Thoracic aorta (tissue), 2 donors: ENCODE data around the gene MRPS9. TPM values are rescaled to one million over a fixed set of nuclear protein-coding genes. Genes with fewer than 3 reads are reported as not detected.

Experiments used
- ATAC-seq: fragments of 150-250 bp; one replicate; pipeline ENCODE4 v1.8.0; 2017; ENCODE audit warnings: low read depth; ENCODE audit not compliant: insufficient number of reproducible peaks, low FRiP score
- DNase-seq: peaks from one replicate; pipeline ENCODE4 v3.0.0-alpha.2; 2020; ENCODE audit warnings: low spot score
- H3K27ac ChIP-seq, 2 donors: fragments of 200-600 bp; sonication (generic); 1 replicate in 1 of 2; 2 replicates in 1 of 2; pipeline ENCODE4 v1.5.1; 2016; ENCODE audit warnings: mild to moderate bottlenecking in 2 of 2, moderate library complexity in 2 of 2
- H3K27me3 ChIP-seq: fragments of 200-600 bp; sonication (generic); replicated peaks from 2 replicates; pipeline ENCODE4 v1.6.0; 2016; ENCODE audit warnings: mild to moderate bottlenecking; ENCODE audit not compliant: insufficient read depth
- H3K36me3 ChIP-seq: fragments of 200-600 bp; sonication (generic); one replicate; pipeline ENCODE4 v1.5.1; 2016
- H3K4me1 ChIP-seq, 2 donors: fragments of 200-600 bp; sonication (generic); 1 replicate in 1 of 2; 2 replicates in 1 of 2; pipeline versions ENCODE4 v1.5.1 to v1.6.0; 2016; ENCODE audit warnings: low read depth in 2 of 2, mild to moderate bottlenecking in 1 of 2; ENCODE audit not compliant: control insufficient read depth in 1 of 2
- H3K4me3 ChIP-seq: fragments of 200-600 bp; sonication (generic); 2 replicates; pipeline ENCODE4 v1.5.1; 2016; ENCODE audit warnings: mild to moderate bottlenecking
- H3K9me3 ChIP-seq: fragments of 200-600 bp; sonication (generic); 2 replicates; pipeline ENCODE4 v1.5.1; 2016
- CTCF ChIP-seq: fragments of 200-600 bp; sonication (generic); IDR thresholded peaks from one replicate; pipeline ENCODE4 v1.5.1; 2019; ENCODE audit warnings: antibody characterized with exemption
- total RNA-seq, 2 donors: library from RNA; depleted of rRNA; stranded (reverse); fragments of >200 nt; gene quantifications; one replicate each; pipeline versions ENCODE4 v1.1.0 to v1.2.3, GENCODE V29; 2016

The MRPS9 gene
- total RNA-seq, 2 donors from 2014 or later: 6.5 to 18.0 TPM

GRCh38 chr2:105139556-105140239 lies 101.8 kb downstream of the MRPS9 start:
- H3K4me3 ChIP-seq: no peak overlapping the region
- H3K27ac ChIP-seq: no peak overlapping the region
- DNase-seq: no peak
- TF ChIP-seq CTCF: no peak
- no peak for ATAC-seq
- no peaks in the 10 kb centered on the region for H3K36me3 ChIP-seq
- peaks cover 0 to 13% of the 10 kb centered on the region in 2 donors for H3K4me1 ChIP-seq
- no peaks in the 10 kb centered on the region for H3K9me3 ChIP-seq
- no peaks in the 10 kb centered on the region for H3K27me3 ChIP-seq

- no peaks in the 10 kb centered on the region for H3K36me3 ChIP-seq
- peaks cover 0 to 16% of the 10 kb centered on the region in 2 donors for H3K4me1 ChIP-seq
- H3K9me3 ChIP-seq: no peaks in the 10 kb centered on the region
- H3K27me3 ChIP-seq: no peaks in the 10 kb centered on the region
- no peak for ATAC-seq
- DNase-seq: no peak
- H3K27ac ChIP-seq: no peak overlapping the region
- no peak for TF ChIP-seq CTCF
- H3K4me3 ChIP-seq: no peak overlapping the region
Observed at GRCh38 chr2:105140240-105140568, 102.3 kb downstream of the MRPS9 start.

GRCh38 chr2:105141099-105141614 lies 103.3 kb downstream of the MRPS9 start:
- no peaks in the 10 kb centered on the region for H3K36me3 ChIP-seq
- DNase-seq (no peak), ATAC-seq (no peak)
- H3K27ac ChIP-seq: no peak overlapping the region
- peaks cover 0 to 16% of the 10 kb centered on the region in 2 donors for H3K4me1 ChIP-seq
- TF ChIP-seq CTCF: no peak
- no peaks in the 10 kb centered on the region for H3K27me3 ChIP-seq
- no peaks in the 10 kb centered on the region for H3K9me3 ChIP-seq
- no peak overlapping the region for H3K4me3 ChIP-seq

- Histone ChIP-seq H3K27ac (no peak overlapping the region), H3K27me3 (no peaks in the 10 kb centered on the region), H3K9me3 (no peaks in the 10 kb centered on the region), H3K4me1 (peaks cover 0 to 16% of the 10 kb centered on the region in 2 donors), H3K36me3 (no peaks in the 10 kb centered on the region), H3K4me3 (no peak overlapping the region)
- no peak for TF ChIP-seq CTCF
- ATAC-seq (no peak), DNase-seq (no peak)
Observed at GRCh38 chr2:105142239-105142638, 104.4 kb downstream of the MRPS9 start.

GRCh38 chr2:105143094-105143466 lies 105.2 kb downstream of the MRPS9 start:
- no peaks in the 10 kb centered on the region for H3K9me3 ChIP-seq
- H3K27me3 ChIP-seq: no peaks in the 10 kb centered on the region
- peaks cover 0 to 16% of the 10 kb centered on the region in 2 donors for H3K4me1 ChIP-seq
- H3K4me3 ChIP-seq: peak overlapping the region; percentile 46
- no peak for TF ChIP-seq CTCF
- H3K27ac ChIP-seq: no peak overlapping the region
- no peaks in the 10 kb centered on the region for H3K36me3 ChIP-seq
- ATAC-seq (no peak), DNase-seq (no peak)
